Measurements from ENCODE around the gene GMDS.

GMDS gene

GRCh38 chr6:1617466-1618310 lies 627.7 kb downstream of the GMDS start:
- no peak overlapping the region for H3K4me3 ChIP-seq (ENCODE audit: low read length)

GRCh38 chr6:1616701-1617463 lies 628.5 kb downstream of the GMDS start:
- no peak for TF ChIP-seq ZNF274 (IDR thresholded peaks at IDR 0.05; ENCODE audit: low read depth, low read length)
- no peak overlapping the region for H3K4me3 ChIP-seq (ENCODE audit: low read length)

More at GRCh38 chr6:1617466-1618310, 627.7 kb downstream of the GMDS start:
- TF ChIP-seq ZNF274 (IDR thresholded peaks at IDR 0.05; ENCODE audit: low read depth, low read length), result no peak

DNA sequence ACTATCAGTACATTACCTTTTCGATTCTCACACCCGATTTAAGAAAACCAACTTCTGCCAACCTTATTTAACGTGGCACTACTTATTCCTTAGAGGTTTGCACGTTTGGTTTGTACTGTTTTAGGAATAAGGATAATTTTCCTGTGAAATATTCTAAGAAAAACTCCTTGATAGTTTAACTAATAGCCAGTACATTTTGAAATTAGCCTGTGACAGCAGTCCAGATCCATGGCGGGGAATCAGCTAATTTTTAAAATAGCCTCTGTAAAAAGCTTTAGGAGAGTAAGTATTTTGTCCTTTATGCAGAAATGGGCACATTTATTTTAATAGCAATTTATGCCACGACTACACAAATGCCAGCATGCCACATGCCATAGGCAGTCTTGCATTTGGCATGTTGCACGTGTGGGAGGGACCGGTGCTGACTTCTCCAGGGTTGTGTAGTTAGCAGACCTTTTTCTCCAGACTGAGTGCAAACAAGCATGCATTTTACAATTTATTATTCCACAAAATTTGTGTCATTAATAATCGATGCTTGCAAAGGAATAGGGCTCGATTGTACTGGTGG lies 629.5 kb downstream of the GMDS start:
- no peak for TF ChIP-seq ZNF274 (IDR thresholded peaks at IDR 0.05; ENCODE audit: low read depth, low read length)
- H3K4me3 ChIP-seq (ENCODE audit: low read length), result no peak overlapping the region

- TF ChIP-seq ZNF274 (IDR thresholded peaks at IDR 0.05; ENCODE audit: low read depth, low read length), result no peak
- no peak overlapping the region for H3K4me3 ChIP-seq (ENCODE audit: low read length)
Measured at GRCh38 chr6:1615151-1615852, 630.1 kb downstream of the GMDS start.

DNA sequence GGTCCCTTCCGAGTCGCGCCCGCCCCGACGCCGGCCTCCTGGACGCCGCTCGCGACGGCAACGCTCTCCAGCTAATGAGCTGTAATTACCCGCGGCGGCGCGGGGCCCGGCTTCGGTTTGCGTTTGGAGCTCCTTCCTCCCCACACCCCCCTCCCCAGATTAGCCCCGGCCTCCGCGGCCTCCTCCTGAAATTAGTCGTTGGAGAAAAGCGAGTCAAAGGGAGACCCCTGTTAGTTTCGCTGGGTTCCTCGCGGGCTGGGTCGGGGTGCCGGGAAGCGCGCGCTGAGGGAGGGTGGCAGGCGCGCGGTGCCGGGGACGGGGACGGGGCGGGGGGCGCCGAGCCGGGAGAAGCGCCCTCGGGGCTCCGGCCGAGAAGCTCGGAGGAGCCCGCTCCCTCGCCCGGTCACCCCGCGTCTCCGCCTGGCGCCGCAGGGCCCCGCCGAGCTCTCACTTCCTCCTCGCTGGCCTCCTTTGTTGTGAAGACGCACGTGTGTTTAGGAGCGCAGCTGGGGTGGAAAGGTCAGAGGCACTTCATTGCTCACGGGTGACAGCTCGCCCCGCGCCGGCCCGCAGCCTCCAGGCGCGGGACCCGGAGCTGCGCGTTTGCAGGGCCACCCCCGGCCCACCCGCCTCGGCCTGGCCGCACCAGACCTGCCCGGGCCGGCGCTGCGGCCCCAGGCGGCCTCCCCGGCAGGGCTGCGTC lies 630.8 kb downstream of the GMDS start:
- no peak for TF ChIP-seq ZNF274 (IDR thresholded peaks at IDR 0.05; ENCODE audit: low read depth, low read length)
- H3K4me3 ChIP-seq (ENCODE audit: low read length), result no peak overlapping the region

DNA sequence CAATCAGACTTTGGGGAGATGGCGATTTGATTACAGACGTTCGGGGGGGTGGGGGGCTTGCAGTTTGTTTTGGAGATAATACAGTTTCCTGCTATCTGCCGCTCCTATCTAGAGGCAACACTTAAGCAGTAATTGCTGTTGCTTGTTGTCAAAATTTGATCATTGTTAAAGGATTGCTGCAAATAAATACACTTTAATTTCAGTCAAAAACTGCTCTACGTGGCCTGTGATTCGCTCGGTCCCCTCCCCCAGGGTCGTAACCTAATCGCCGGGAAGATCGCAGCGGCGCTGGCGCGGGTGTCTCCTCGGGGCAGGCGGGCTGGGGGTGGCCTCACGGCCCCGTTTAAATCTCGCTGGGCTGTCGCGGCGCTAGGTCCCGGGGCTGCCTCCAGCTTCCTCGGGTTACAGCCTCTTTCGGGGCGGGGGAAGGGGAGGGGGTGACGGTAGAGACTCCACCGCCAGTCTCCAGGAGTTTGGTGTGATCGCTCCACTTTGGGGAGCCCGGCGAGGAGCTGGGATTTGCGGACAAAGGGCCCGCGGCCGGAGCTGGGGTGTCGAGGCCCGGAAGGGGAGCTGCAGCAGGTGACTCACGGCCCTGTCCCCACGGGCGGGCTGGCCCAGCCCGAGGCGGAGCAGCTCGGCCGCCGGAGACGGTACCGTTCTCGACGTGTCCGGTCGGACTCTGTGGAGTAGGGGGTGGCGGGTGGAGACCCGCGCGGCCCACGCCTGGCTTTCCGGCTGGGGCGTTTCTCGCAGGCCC lies 631.5 kb downstream of the GMDS start:
- peak overlapping the region; percentile 56; the same call in 1 of the 2 replicates for H3K4me3 ChIP-seq (ENCODE audit: low read length)
- TF ChIP-seq ZNF274 (IDR thresholded peaks at IDR 0.05; ENCODE audit: low read depth, low read length), result no peak

DNA sequence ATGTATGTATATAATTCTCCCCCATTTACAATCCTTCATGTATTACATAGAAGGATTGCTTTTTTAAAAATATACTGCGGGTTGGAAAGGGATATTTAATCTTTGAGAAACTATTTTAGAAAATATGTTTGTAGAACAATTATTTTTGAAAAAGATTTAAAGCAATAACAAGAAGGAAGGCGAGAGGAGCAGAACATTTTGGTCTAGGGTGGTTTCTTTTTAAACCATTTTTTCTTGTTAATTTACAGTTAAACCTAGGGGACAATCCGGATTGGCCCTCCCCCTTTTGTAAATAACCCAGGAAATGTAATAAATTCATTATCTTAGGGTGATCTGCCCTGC lies 632.1 kb downstream of the GMDS start:
- H3K4me3 ChIP-seq (ENCODE audit: low read length), result peak overlapping the region; percentile 56; the same call in 1 of the 2 replicates
- no peak for TF ChIP-seq ZNF274 (IDR thresholded peaks at IDR 0.05; ENCODE audit: low read depth, low read length)

GRCh38 chr6:1612974-1613306 lies 632.5 kb downstream of the GMDS start:
- peak overlapping the region; percentile 56; the same call in 1 of the 2 replicates for H3K4me3 ChIP-seq (ENCODE audit: low read length)
- no peak for TF ChIP-seq ZNF274 (IDR thresholded peaks at IDR 0.05; ENCODE audit: low read depth, low read length)

DNA sequence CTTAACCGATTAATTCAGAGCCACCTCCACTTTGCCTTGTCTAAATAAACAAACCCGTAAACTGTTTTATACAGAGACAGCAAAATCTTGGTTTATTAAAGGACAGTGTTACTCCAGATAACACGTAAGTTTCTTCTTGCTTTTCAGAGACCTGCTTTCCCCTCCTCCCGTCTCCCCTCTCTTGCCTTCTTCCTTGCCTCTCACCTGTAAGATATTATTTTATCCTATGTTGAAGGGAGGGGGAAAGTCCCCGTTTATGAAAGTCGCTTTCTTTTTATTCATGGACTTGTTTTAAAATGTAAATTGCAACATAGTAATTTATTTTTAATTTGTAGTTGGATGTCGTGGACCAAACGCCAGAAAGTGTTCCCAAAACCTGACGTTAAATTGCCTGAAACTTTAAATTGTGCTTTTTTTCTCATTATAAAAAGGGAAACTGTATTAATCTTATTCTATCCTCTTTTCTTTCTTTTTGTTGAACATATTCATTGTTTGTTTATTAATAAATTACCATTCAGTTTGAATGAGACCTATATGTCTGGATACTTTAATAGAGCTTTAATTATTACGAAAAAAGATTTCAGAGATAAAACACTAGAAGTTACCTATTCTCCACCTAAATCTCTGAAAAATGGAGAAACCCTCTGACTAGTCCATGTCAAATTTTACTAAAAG lies 633.0 kb downstream of the GMDS start:
- no peak for TF ChIP-seq ZNF274 (IDR thresholded peaks at IDR 0.05; ENCODE audit: low read depth, low read length)

DNA sequence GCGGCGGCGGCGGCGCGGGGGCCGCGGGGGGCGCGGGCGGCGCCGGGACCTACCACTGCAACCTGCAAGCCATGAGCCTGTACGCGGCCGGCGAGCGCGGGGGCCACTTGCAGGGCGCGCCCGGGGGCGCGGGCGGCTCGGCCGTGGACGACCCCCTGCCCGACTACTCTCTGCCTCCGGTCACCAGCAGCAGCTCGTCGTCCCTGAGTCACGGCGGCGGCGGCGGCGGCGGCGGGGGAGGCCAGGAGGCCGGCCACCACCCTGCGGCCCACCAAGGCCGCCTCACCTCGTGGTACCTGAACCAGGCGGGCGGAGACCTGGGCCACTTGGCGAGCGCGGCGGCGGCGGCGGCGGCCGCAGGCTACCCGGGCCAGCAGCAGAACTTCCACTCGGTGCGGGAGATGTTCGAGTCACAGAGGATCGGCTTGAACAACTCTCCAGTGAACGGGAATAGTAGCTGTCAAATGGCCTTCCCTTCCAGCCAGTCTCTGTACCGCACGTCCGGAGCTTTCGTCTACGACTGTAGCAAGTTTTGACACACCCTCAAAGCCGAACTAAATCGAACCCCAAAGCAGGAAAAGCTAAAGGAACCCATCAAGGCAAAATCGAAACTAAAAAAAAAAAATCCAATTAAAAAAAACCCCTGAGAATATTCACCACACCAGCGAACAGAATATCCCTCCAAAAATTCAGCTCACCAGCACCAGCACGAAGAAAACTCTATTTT lies 633.7 kb downstream of the GMDS start:
- no peak for TF ChIP-seq ZNF274 (IDR thresholded peaks at IDR 0.05; ENCODE audit: low read depth, low read length)
- peak overlapping the region; percentile 56 for H3K4me3 ChIP-seq (ENCODE audit: low read length)

More for the DNA sequence above, 633.0 kb downstream of the GMDS start:
- peak overlapping the region; percentile 56; the same call in 1 of the 2 replicates for H3K4me3 ChIP-seq (ENCODE audit: low read length)

GRCh38 chr6:1611322-1611571 lies 634.2 kb downstream of the GMDS start:
- H3K4me3 ChIP-seq (ENCODE audit: low read length), result no peak overlapping the region
- TF ChIP-seq ZNF274 (IDR thresholded peaks at IDR 0.05; ENCODE audit: low read depth, low read length), result no peak

Data from GM08714 (cell line).